Stimulated activated CD4-positive, alpha-beta T cell treated with anti-CD3 and anti-CD28 coated beads, Interleukin-2, amount 100 ng/mL, for 48 hours (primary cell): Measurements from ENCODE around the gene ARPP21.

Experiments
- DNase-seq, 2 donors: peaks; one replicate each; pipeline ENCODE4 v3.0.0-alpha.2; 2020

ARPP21 gene

GRCh38 chr3:35737934-35738706, 98.8 kb downstream of the ARPP21 start:
- DNase-seq = no peak

GRCh38 chr3:35739181-35739809, 100.0 kb downstream of the ARPP21 start:
- no peak for DNase-seq

DNA sequence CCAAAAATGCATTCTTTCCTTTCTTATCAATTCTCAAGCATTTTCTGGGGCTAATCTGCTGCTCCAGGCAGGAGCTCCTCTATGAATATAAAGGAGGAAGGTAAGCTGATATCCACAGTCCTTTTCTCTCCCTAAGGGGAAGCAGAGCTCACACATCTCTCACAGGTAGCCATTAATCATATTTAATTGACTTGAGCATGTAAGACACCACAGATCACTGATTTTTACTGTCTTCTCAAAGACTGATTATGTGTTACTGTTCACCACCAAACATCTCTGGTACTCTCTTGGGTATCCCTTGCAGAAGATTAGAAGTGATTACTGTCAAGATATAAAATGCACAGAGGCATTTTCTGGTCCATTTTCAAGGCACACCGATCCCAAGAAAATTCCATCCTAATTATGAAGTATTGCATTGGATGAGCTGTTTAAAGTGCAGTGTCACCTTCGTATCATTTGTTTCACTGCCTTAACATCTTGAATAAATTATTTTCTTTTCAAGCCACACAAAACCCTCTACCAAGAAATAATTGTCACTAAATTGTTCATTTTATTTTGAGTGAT, 100.7 kb downstream of the ARPP21 start:
- DNase-seq = no peak

- DNase-seq = no peak
Measured at GRCh38 chr3:35743218-35743617, 103.9 kb downstream of the ARPP21 start.

DNA sequence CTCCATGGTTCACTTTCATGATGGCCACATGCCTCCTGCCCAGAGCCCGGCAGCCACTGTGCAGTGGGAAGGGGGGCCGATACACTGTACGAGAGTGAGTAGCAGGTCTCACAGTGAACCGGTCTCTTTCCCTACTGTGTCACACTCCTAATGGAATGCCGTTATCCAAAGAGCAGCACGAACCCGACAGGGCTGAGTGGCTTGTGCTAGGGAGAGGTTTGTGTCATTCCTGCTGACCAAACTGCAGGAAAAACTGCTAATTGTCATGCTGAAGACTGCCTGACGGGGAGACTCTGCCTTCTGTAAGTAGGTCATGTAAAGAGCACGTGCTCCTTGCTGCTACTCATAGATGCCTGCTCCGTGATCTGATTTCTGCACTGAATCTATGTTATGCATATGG, 105.1 kb downstream of the ARPP21 start:
- no peak for DNase-seq

- DNase-seq = no peak
Measured at GRCh38 chr3:35745351-35745750, 106.0 kb downstream of the ARPP21 start.

- no peak for DNase-seq
Measured at GRCh38 chr3:35745802-35746484, 106.6 kb downstream of the ARPP21 start.

- no peak for DNase-seq
Measured at GRCh38 chr3:35746492-35746891, 107.2 kb downstream of the ARPP21 start.

DNA sequence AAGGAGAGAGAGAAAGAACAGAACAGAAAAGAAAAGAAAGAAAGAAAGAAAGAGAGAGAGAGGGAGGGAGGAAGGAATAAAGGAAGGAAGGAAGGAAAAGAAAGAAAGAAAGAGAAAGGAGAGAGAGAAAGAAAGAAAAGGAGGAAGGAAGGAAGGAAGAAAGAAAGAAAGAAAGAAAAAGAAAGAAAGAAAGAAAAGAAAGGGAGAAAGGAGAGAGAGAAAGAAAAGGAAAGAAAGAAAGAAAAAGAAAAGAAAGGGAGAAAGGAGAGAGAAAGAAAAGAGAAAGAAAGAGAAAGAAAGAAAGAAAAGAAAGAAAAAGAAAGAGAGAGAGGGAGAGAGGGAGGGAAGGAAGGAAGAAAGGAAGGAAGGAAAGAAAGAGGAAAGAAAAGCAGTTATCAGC, 108.8 kb downstream of the ARPP21 start:
- DNase-seq = no peak

- DNase-seq = no peak
Measured at GRCh38 chr3:35751207-35751606, 111.9 kb downstream of the ARPP21 start.

DNA sequence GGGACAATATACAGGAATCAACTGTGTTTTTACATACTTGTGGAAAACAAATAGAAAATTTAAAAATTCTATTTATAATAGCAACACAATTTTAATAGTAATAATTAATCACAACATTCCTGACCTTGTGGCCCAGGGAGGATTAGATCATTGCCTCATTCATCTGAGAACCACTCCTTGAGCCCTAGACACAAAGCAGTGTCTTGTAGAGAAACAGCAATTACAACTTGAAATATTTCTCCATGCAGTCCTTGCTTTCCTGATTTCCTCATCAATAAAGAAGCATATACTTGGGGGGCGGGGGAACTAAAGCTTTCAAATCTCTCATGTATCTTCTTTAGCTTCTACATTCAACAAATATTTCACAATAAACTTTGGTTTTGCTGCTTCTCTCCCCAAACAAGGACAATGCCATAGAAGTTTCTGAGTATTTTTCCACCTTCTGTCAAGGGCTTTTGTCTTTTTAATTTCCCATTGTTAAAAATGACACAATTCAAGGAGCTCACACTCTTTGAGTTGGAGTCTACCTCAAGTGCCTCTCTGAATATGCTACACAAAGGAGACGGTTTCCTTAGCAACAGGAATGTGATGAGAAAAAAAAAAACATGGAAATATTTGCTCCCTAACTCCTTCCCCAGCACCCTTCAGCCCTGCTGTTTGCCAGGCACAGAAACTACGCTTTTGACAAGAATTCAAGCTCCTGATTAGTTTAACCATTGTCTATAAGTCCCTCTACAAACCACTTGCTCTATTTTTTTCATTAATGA, 118.8 kb downstream of the ARPP21 start:
- no peak for DNase-seq

DNA sequence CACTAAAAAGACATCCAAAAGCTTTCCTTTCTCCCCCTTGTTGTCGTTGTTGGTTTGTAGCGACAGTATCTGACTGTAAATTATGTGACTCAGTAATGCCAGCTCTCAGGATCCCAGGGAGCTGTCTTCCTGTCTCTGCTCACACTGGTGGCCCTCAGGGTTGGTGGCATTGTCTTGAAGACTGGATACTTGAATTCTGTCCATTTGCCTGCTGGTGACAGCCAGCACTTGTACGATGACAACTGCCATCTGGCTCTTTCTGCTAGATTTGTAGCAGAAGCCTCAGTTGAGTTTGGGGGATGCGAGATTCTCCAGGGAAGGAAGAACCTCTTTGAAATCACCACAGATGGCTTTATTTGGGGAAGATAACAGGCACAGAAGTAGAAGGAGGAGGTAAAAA, 120.8 kb downstream of the ARPP21 start:
- no peak for DNase-seq

DNA sequence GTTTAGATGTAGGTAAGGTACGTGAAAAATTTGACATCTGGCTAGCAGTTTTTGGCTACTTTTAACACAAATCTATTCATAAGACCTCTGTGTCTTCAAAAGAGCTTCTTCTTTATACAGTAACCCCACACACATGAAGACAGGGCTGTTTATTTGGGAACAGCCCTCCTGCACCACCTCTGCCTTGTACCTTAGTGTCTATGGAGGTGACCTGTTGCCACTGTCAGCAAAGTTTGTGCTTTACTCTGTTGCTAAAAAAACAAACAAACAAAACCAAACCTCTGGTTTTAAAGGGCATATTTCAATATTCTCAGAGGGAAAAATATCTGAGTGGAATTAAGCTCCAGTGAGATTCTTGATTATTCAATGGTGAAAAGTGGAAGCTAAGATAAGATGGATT, 122.0 kb downstream of the ARPP21 start:
- no peak for DNase-seq

- no peak for DNase-seq
Measured at GRCh38 chr3:35772381-35773015, 133.2 kb downstream of the ARPP21 start.

GRCh38 chr3:35773417-35773816, 134.1 kb downstream of the ARPP21 start:
- DNase-seq = no peak

- DNase-seq = no peak
Measured at GRCh38 chr3:35776346-35776745, 137.0 kb downstream of the ARPP21 start.

DNA sequence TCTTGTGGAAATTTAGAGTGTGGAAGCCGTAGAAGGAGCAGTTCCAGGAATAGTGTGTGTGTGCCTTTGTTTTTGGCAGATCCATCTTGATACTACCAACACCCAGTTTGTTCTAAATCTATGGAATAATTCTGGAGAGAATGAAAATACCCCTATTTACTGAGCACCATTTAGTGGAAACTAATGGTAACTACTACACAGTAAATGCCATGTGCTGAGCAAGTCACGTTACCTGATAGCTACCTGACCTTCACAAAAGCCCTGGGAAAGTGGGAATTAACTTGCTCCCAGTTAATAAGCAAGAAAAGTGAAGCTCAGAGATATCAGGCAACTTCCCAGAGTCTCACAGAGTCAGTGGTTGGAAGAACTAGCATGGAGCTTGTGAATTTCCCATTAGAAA, 137.7 kb downstream of the ARPP21 start:
- DNase-seq = no peak

DNA sequence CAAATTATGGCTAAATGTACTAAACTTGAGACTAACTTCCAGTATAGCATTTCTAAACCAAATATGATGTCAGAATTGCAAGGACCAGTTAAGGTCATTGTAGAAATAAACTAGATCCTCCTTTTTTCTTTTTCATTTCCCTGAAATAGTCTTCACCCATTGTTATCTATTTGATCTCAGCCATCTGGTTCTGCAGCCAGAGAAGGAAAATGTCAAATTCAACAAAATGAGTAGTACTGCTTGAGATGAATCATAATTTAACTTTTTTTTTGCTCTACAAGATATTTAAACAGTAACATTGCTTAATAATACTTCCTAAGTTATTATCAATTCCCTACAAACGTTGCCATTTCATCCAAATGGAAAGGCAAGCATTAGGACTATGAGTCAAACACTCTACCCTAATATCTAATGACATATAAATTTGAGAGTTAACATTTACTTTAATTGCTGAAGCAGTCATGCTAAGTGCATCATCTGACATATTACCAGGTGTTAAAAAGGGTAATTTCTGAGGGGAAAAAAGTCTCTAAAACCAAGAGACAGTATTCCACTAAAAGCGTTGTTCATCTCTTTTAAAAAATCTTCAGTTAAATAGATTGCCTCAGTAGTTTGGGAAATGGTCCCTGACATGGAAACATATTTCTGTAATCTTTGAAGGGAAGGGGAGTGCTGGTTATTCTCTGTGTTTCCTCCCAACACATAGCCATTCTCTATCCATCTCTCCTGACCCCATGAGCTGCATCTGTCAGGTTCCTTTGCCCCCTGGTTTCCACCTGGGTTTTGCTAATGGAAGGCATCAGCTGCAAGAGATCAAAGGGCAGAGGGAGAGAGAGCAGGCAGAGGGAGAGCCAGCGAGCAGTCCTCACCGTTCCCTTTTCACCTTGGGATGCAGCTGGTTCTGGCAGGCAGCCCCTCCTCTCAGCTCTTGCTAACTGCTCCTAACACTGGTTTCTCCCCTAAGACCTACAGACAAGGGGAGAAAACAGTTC, 138.5 kb downstream of the ARPP21 start:
- DNase-seq = no peak

- DNase-seq = no peak
Measured at GRCh38 chr3:35779611-35780010, 140.3 kb downstream of the ARPP21 start.

DNA sequence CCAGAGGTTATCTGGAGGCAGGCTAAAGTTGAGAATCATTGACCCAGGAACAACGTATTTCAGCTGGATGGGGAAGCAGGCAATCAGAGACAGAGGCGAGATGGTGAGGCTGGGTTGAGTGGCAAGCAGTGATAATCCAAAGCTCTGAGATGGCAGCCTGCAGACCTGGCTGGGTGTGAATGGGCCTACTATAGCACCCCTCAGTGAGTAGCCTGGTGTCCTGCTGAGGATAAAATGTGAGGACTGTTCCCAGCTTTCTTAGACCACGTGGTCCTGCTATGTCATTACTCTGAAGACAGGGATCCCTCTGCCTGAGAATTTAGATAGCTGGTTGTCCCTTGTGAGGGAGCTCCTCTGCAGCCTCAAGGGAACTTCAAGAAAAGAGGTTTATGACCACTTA, 141.5 kb downstream of the ARPP21 start:
- DNase-seq = no peak

- DNase-seq = no peak
Measured at GRCh38 chr3:35781558-35781957, 142.2 kb downstream of the ARPP21 start.
